ENCODE results near the gene RPS15.

Gene RPS15

GRCh38 chr19:1438035-1438932 is at the start of gene RPS15:
TSS of gene RPS15 (plus strand) at chr19:1438396. CDS start at chr19:1438426, 30 bp downstream.
- FAIRE-seq, result no peak

GRCh38 chr19:1388637-1389026 is 49.6 kb upstream of the RPS15 start:
- no peak for FAIRE-seq

GRCh38 chr19:1389033-1389940 is 48.9 kb upstream of the RPS15 start:
- FAIRE-seq, result no peak

- FAIRE-seq, result no peak
These were observed 47.2 kb upstream of the RPS15 start for GRCh38 chr19:1390890-1391423.

- no peak for FAIRE-seq
These were observed 45.8 kb upstream of the RPS15 start for GRCh38 chr19:1392407-1392806.

GRCh38 chr19:1392939-1393530 is 45.2 kb upstream of the RPS15 start:
- FAIRE-seq, result no peak

GRCh38 chr19:1393841-1394240 is 44.4 kb upstream of the RPS15 start:
- no peak for FAIRE-seq

- FAIRE-seq, result no peak
These were observed 43.7 kb upstream of the RPS15 start for GRCh38 chr19:1394252-1395193.

- FAIRE-seq, result no peak
These were observed 42.8 kb upstream of the RPS15 start for GRCh38 chr19:1395194-1396018.

- FAIRE-seq, result no peak
These were observed 42.0 kb upstream of the RPS15 start for GRCh38 chr19:1396019-1396767.

GRCh38 chr19:1396768-1397679 is 41.2 kb upstream of the RPS15 start:
- FAIRE-seq, result no peak

GRCh38 chr19:1397838-1398237 is 40.4 kb upstream of the RPS15 start:
- FAIRE-seq, result no peak

GRCh38 chr19:1399079-1399478 is 39.1 kb upstream of the RPS15 start:
- FAIRE-seq, result no peak

- no peak for FAIRE-seq
These were observed 38.5 kb upstream of the RPS15 start for GRCh38 chr19:1399745-1400144.

- no peak for FAIRE-seq
These were observed 37.7 kb upstream of the RPS15 start for GRCh38 chr19:1400281-1401137.

GRCh38 chr19:1401138-1401888 is 36.9 kb upstream of the RPS15 start, which contains the start of gene GAMT:
TSS of gene GAMT (minus strand) at chr19:1401542. CDS start at chr19:1401476, 66 bp downstream.
- FAIRE-seq, result no peak

- no peak for FAIRE-seq
These were observed 36.3 kb upstream of the RPS15 start for GRCh38 chr19:1401889-1402217.

All from islet of Langerhans (tissue), 1 donor.